LHCN-M2 (cell line): ENCODE data around the gene PRR23A. TPM values are rescaled to one million over a fixed set of nuclear protein-coding genes. Genes with fewer than 3 reads are reported as not detected.

Source experiments
- DNase-seq: peaks from one replicate; pipeline ENCODE4 v3.0.0-alpha.2; 2012; ENCODE audit warnings: low read depth
- total RNA-seq: library from RNA; depleted of rRNA; stranded (reverse); fragments of >200 nt; gene quantifications from 2 replicates; pipeline ENCODE4 v1.2.3, GENCODE V29; 2014; rRNA removed

Gene PRR23A
- total RNA-seq, 1 experiment from 2014 or later, result not detected

DNA sequence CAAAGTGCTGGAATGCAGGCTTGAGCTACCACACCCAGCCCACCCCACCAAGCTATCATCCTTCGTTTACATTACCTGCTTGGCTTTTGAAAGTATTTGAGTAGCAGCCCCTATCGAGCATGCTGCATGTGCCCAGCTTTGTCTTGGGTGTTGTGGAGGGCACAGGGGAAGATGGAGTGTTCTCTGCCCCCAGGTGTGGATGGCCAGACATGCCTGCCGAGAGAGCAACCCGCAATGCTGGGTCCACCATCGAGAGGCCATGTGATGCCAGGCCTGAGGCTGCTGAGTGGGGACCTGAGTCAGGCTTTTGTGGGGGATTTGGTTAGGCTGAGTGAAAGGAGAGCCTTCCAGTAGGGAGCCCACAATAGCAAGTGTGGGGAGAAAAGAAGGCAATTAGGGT lies 33.1 kb downstream of the PRR23A start:
- no peak for DNase-seq

DNA sequence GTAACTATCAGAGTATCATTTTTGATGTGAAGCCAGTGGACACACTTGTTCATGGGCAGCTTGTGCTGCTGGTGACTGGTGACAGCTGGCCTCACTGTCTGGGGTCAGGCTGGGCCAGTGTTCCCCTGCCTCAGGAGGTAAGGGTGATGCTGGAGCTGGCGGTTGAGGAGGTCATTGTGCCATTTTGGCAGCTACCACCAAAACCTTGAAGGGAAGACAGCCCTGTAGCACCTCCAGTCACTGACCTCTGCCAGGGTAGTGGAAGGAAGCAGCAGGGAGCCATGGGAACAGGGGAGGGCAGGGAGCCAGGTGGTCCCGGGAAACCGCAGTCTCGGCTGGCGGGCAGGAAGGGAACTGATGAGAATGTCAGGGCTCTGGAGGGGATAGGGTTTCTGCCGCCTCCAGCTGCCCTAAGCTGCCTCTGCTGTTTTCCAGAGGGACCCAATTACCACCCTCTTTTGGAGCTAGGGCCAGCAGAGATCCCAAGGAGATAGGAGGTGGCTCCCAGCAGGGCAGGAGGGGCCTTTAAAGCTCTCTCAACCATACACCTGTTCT lies 34.2 kb downstream of the PRR23A start:
- no peak for DNase-seq

DNA sequence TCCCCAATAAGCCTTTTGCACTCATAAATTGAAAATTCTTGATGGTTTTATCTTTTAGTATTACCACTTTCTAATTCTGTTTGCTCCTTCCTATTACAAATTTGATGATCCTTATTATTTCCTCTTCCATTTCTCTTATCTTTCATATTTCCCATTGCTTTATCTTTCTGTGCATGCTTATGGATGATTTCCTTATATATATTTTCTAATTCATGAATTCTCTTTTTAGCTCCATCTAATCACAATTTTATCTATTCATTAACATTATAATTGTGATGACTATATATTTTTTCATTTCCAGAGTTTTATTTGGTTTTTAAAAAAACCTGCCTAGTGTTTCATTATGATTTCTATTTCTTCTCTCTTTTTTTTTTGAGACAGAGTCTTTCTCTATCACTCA lies 41.1 kb downstream of the PRR23A start:
- no peak for DNase-seq

DNA sequence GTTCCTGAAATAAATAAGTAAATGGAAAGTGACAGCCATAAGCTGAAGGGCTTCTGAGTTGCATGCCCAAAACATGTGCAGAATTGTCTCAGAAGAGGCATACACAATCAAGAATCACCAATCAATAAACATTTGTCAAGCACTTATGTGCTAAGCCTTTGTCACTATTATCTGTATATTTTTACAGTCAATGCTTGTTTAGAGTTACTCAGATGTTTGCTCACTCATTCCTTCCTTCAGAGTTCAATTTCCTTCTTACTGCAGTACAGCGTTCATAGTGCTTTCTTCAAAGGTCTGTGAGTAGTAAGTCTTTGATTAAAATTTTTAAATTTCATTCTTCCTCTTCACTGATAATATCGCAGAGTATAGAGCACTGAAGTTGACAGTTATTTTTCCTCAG lies 41.8 kb downstream of the PRR23A start:
- no peak for DNase-seq

DNA sequence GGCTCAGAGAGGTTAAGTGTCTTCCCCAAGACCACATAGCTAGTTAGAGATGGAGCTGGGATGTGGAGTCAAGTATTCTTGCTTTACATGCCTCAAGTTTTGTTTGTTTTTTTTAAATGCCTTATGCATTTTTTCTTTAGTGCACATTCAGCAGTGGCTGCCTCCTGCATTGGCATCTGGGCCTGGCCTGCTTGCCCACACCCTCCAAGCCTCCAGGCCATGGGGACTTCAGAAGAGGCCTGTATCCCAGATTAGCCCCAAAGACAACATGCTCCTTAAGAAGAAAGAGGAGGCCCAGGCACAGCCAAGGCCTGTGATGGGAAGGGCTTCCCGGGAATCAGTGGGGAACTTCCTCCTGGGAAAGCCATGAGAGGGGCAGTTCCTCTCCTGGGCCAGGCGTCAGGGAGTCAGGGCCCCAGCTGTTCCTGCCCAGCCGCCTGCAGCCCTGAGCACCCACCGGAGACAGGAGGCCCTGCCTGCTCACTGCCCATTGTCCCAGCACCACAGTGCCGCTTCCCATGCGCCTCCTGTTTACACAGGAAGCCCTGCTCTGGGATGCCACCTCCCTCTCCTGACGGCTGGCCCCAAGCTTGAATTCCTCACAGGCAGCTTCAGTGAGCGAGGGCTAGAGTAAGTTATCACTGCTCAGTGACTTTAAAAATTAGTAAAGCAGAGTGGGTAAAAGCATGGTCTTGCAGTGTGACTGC lies 43.1 kb downstream of the PRR23A start:
- DNase-seq, result no peak

DNA sequence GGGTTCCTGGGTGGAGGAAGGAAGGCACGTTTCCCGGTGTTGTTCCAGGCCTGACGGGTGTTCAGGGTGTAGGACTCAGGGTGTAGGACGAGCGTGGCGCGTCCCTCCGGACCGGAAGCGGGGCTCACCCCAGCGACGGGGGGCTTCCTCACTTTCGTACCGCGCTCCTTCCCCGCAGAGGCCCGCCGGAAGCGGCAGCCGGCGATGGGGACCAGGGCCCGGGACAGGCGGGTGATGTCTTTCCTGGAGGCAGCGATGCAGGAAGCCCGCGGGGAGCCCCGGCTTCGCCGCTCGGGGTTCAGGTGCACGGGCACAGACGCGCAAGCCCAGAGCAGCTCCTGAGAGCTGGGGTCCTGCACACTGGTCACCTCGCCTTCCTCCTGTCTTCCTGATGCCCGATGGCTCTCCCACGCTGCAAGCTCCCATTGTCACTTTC lies 45.6 kb downstream of the PRR23A start:
- no peak for DNase-seq

Other genes with a start within 250 kb of the PRR23A start
- gene PIK3CB, start 171.3 kb downstream of the PRR23A start, total RNA-seq, result 6.6 and 10.2 TPM in 2 replicates
- 6.3 and 7.4 TPM in 2 replicates for gene FOXL2, start 59.1 kb downstream of the PRR23A start, total RNA-seq
- 2.9 and 4.0 TPM in 2 replicates for gene FOXL2NB, start 59.1 kb downstream of the PRR23A start, total RNA-seq
- not detected in 2 replicates for gene PRR23B, start 14.7 kb upstream of the PRR23A start, total RNA-seq
- gene PRR23C, start 38.6 kb upstream of the PRR23A start, total RNA-seq, result not detected in 2 replicates